HepG2 (cell line): Measurements from ENCODE around the gene DGCR6L. TPM values are rescaled to one million over a fixed set of nuclear protein-coding genes. Genes with fewer than 3 reads are reported as not detected.
"Not testable (repeated sequence)": the region's sequence is repeated elsewhere in the genome, so short reads cannot be mapped to it uniquely, and the experiment has no call there.

ENCODE experiments used
- ATAC-seq: fragments of 200-7000 bp; cut with Tn5 transposase; 3 replicates; pipeline ENCODE4 v1.9.1; 2020; ENCODE audit warnings: mild to moderate bottlenecking, moderate library complexity
- BruUV-seq: library from RNA; stranded (reverse); fragments of 400-500 nt; replicated peaks from 2 replicates; lab custom pipeline; 2021; lab: Mats Ljungman, UMichigan
- CTCF ChIA-PET: fragments of 300-600 bp; formaldehyde crosslinking; extraction: SDS; loops from one replicate; lab custom pipeline; 2021; ENCODE audit warnings: low total read pairs, inconsistent platforms, low intra/inter-chr PET ratio; lab: Yijun Ruan, JAX
- POLR2A ChIA-PET: fragments of 350-600 bp; sonication (Branson Sonifier 250); formaldehyde crosslinking; loops from one replicate; lab custom pipeline; 2020; ENCODE audit warnings: antibody characterized with exemption, inconsistent platforms; lab: Yijun Ruan, JAX
- DNase-seq: peaks from one replicate; pipeline ENCODE4 v3.0.0-alpha.2; 2015; ENCODE audit warnings: low spot score
- FAIRE-seq: peaks from 3 replicates; lab custom pipeline; 2011; peaks lifted over from hg19 to GRCh38; lab: Jason Lieb, UNC
- H2AFZ ChIP-seq: one replicate; pipeline ENCODE4 v1.6.1; 2011; ENCODE audit warnings: low read length, inconsistent platforms
- H3K27ac ChIP-seq: fragments of 300-600 bp; 3 replicates; pipeline ENCODE4 v1.8.0; 2011; ENCODE audit warnings: mixed run types, mild to moderate bottlenecking, mixed read lengths, low read length, inconsistent platforms; ENCODE audit not compliant: insufficient read depth; ENCODE audit errors: extremely low read length
- H3K27me3 ChIP-seq, 2 experiments: fragments of 200-600 bp in 1 of 2; 2 replicates in 1 of 2; 3 replicates in 1 of 2; pipeline versions ENCODE4 v1.6.0 to v1.8.0; 2011; ENCODE audit warnings: low read length in 2 of 2, mild to moderate bottlenecking in 2 of 2, moderate library complexity in 2 of 2, inconsistent platforms in 1 of 2; ENCODE audit not compliant: insufficient read depth in 2 of 2, control insufficient read depth in 1 of 2
- H3K36me3 ChIP-seq, 2 experiments: fragments of 200-600 bp in 1 of 2; replicated peaks in 1 of 2; 2 replicates in 1 of 2; 3 replicates in 1 of 2; pipeline versions ENCODE4 v1.5.1 to v1.8.0; 2011; ENCODE audit warnings: low read length in 2 of 2, inconsistent platforms in 1 of 2; ENCODE audit not compliant: insufficient read depth in 2 of 2, control insufficient read depth in 1 of 2
- H3K4me1 ChIP-seq: 2 replicates; pipeline ENCODE4 v1.5.1; 2012; ENCODE audit warnings: low read length, inconsistent platforms; ENCODE audit not compliant: insufficient read depth
- H3K4me2 ChIP-seq: 2 replicates; pipeline ENCODE4 v1.6.0; 2011; ENCODE audit warnings: low read depth, low read length, inconsistent platforms
- H3K4me3 ChIP-seq, 3 experiments: fragments of 200-600 bp in 1 of 3; sonication (generic), shearing (Covaris generic) in 1 of 3; replicated peaks in 1 of 3; 2 replicates each; pipeline ENCODE4 v1.5.1; 2011 to 2016; ENCODE audit warnings: low read length in 3 of 3, inconsistent platforms in 2 of 3, low read depth in 2 of 3, mild to moderate bottlenecking in 2 of 3, control low read depth in 1 of 3, mixed read lengths in 1 of 3; ENCODE audit not compliant: insufficient read depth in 1 of 3
- H3K79me2 ChIP-seq: one replicate; pipeline ENCODE4 v1.6.1; 2011; ENCODE audit warnings: low read length, inconsistent platforms; ENCODE audit not compliant: insufficient read depth
- H3K9ac ChIP-seq: 2 replicates; pipeline ENCODE4 v1.6.0; 2011; ENCODE audit warnings: mild to moderate bottlenecking, low read depth, low read length, inconsistent platforms; ENCODE audit not compliant: insufficient read depth
- H3K9me3 ChIP-seq: 2 replicates; pipeline ENCODE4 v1.5.1; 2012; ENCODE audit warnings: mild to moderate bottlenecking, low read length
- H4K20me1 ChIP-seq: 2 replicates; pipeline ENCODE4 v1.6.0; 2011; ENCODE audit warnings: inconsistent platforms, mild to moderate bottlenecking, low read length, moderate library complexity; ENCODE audit not compliant: insufficient read depth
- ADNP ChIP-seq: sonication (generic); formaldehyde crosslinking; IDR thresholded peaks from 2 replicates; pipeline ENCODE4 v1.4.0; 2020; ENCODE audit warnings: missing genetic modification reagents
- RFX3 ChIP-seq: IDR thresholded peaks from 2 replicates; pipeline ENCODE4 v1.6.1; 2016; ENCODE audit warnings: missing biosample characterization, missing genetic modification reagents
- ZNF678 ChIP-seq: sonication (generic); formaldehyde crosslinking; IDR thresholded peaks from 2 replicates; pipeline ENCODE4 v1.4.0; 2020; ENCODE audit warnings: mild to moderate bottlenecking, missing genetic modification reagents
- ZNF768 ChIP-seq: sonication (generic); formaldehyde crosslinking; IDR thresholded peaks from 2 replicates; pipeline ENCODE4 v1.4.0; 2020; ENCODE audit warnings: missing genetic modification reagents
- WGBS: methylation state at CpG from one replicate; pipeline ENCODE4 v1.1.6; 2017; ENCODE audit warnings: low lambda C conversion rate; 5-methylcytosine and 5-hydroxymethylcytosine counted together
- in situ Hi-C: cut with HindIII; loops from 2 replicates; pipeline ENCODE4 v1.10.0; 2017; ENCODE audit warnings: low pct_unique_long_range_greater_than_20kb; ENCODE audit not compliant: extremely low pct_ligation_motif_present
- intact Hi-C: fragments of 100-400 bp; cut with micrococcal nuclease; formaldehyde crosslinking; loops from one replicate; pipeline ENCODE4 v1.10.0; 2022; ENCODE audit not compliant: unreplicated experiment
- polyA plus RNA-seq, 8 experiments: library from polyadenylated mRNA; depleted of rRNA in 3 of 8; stranded (reverse) in 7 of 8; unstranded in 1 of 8; fragments of >200 nt; fragmentation: Illumina TruSeq in 4 of 8; extraction: Trizol in 4 of 8; gene quantifications; 2 replicates each; pipeline versions ENCODE4 v1.2.1 to v1.2.3, GENCODE V29; 2011 to 2016; ENCODE audit warnings: low read depth in 4 of 8, missing spikeins in 1 of 8, mixed read lengths in 1 of 8; ENCODE audit not compliant: insufficient read depth in 1 of 8
- total RNA-seq, 5 experiments: library from RNA; depleted of rRNA; stranded (reverse); fragments of >200 nt; fragmentation: Illumina TruSeq; extraction: Trizol; gene quantifications; 2 replicates each; pipeline ENCODE4 v1.2.3, GENCODE V29; 2016; ENCODE audit warnings: low read depth in 1 of 5
- TF ChIP-seq, protein P1 (sequence below), 2 experiments: IDR thresholded peaks; 2 replicates each; pipeline ENCODE4 v1.6.1; 2011 to 2012; ENCODE audit warnings: low read length in 2 of 2, borderline replicate concordance in 1 of 2, low read depth in 1 of 2, mild to moderate bottlenecking in 1 of 2, moderate library complexity in 1 of 2
- TF ChIP-seq, protein P2 (sequence below), 2 experiments: fragments of 450-650 bp in 1 of 2; sonication (generic) in 1 of 2; formaldehyde crosslinking; IDR thresholded peaks; 2 replicates each; pipeline versions ENCODE4 v1.5.0 to v1.8.0; 2020 to 2022; ENCODE audit warnings: mild to moderate bottlenecking in 1 of 2, missing genetic modification reagents in 1 of 2

Gene DGCR6L
- total and polyA plus RNA-seq, 2 of the 13 experiments (the other 11 are each of a cell fraction or from before 2014, with no cell fraction given) = 17.5 to 35.3 TPM

GRCh38 chr22:20271114-20271994 is 48.5 kb downstream of the DGCR6L start:
- intact Hi-C loops = no loop called here
- no peak for ATAC-seq
- TF ChIP-seq ZNF768 (peak; percentile 84), RFX3 (CRISPR knock-in tag) (no peak), ADNP (CRISPR knock-in tag) (no peak), ZNF678 (CRISPR knock-in tag) (no peak)

GRCh38 chr22:20270190-20271113 is 49.4 kb downstream of the DGCR6L start:
- H3K9me3 ChIP-seq, H3K9ac ChIP-seq, H3K79me2 ChIP-seq, in situ Hi-C loops, H3K4me3 ChIP-seq, H3K27ac ChIP-seq, H3K4me1 ChIP-seq, BruUV-seq, intact Hi-C loops, H3K4me2 ChIP-seq, H3K36me3 ChIP-seq, CTCF ChIA-PET, H4K20me1 ChIP-seq, POLR2A ChIA-PET, H2AFZ ChIP-seq, DNase-seq, FAIRE-seq: not testable (repeated sequence)
- TF ChIP-seq, protein P1, sequence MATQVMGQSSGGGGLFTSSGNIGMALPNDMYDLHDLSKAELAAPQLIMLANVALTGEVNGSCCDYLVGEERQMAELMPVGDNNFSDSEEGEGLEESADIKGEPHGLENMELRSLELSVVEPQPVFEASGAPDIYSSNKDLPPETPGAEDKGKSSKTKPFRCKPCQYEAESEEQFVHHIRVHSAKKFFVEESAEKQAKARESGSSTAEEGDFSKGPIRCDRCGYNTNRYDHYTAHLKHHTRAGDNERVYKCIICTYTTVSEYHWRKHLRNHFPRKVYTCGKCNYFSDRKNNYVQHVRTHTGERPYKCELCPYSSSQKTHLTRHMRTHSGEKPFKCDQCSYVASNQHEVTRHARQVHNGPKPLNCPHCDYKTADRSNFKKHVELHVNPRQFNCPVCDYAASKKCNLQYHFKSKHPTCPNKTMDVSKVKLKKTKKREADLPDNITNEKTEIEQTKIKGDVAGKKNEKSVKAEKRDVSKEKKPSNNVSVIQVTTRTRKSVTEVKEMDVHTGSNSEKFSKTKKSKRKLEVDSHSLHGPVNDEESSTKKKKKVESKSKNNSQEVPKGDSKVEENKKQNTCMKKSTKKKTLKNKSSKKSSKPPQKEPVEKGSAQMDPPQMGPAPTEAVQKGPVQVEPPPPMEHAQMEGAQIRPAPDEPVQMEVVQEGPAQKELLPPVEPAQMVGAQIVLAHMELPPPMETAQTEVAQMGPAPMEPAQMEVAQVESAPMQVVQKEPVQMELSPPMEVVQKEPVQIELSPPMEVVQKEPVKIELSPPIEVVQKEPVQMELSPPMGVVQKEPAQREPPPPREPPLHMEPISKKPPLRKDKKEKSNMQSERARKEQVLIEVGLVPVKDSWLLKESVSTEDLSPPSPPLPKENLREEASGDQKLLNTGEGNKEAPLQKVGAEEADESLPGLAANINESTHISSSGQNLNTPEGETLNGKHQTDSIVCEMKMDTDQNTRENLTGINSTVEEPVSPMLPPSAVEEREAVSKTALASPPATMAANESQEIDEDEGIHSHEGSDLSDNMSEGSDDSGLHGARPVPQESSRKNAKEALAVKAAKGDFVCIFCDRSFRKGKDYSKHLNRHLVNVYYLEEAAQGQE (IDR thresholded peaks at IDR 0.05; ENCODE audit: borderline replicate concordance in 1 of 2, low read depth in 1 of 2, low read length in 2 of 2) = peak; percentile 38 to 77
- TF ChIP-seq, protein P2, sequence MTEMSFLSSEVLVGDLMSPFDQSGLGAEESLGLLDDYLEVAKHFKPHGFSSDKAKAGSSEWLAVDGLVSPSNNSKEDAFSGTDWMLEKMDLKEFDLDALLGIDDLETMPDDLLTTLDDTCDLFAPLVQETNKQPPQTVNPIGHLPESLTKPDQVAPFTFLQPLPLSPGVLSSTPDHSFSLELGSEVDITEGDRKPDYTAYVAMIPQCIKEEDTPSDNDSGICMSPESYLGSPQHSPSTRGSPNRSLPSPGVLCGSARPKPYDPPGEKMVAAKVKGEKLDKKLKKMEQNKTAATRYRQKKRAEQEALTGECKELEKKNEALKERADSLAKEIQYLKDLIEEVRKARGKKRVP (CRISPR knock-in tag; IDR thresholded peaks at IDR 0.05) = peak in 1 of 2 experiments; percentile 68; a peak in 2 of 4 replicates
- peaks cover 8 to 52% of the 10 kb centered on the region in 2 experiments for H3K27me3 ChIP-seq
- 64% methylated on average over 5 of the region's 23 CpGs for WGBS
- ATAC-seq = peak; percentile 17

More at GRCh38 chr22:20271114-20271994, 48.5 kb downstream of the DGCR6L start:
- Histone ChIP-seq H4K20me1 (no peaks in the 10 kb centered on the region), H3K4me3 (no peak overlapping the region), H3K4me1 (no peaks in the 10 kb centered on the region), H3K4me2 (no peak overlapping the region), H3K9me3 (no peaks in the 10 kb centered on the region), H2AFZ (no peak overlapping the region), H3K9ac (no peak overlapping the region), H3K79me2 (no peaks in the 10 kb centered on the region), H3K36me3 (no peaks in the 10 kb centered on the region), H3K27me3 (peaks cover 8 to 56% of the 10 kb centered on the region in 2 experiments), H3K27ac (no peak overlapping the region)
- DNase-seq (no peak), FAIRE-seq (no peak)
- ChIA-PET CTCF (no interaction called here), POLR2A (no interaction called here)
- in situ Hi-C loops = no loop called here
- no TSS peak for BruUV-seq
- WGBS = 17% methylated on average over 2 of the region's 14 CpGs
